HCT116 (cell line): ENCODE data around the gene IL15RA. TPM values are rescaled to one million over a fixed set of nuclear protein-coding genes. Genes with fewer than 3 reads are reported as not detected.

Source experiments
- ATAC-seq: fragments of 200-7000 bp; cut with Tn5 transposase; 2 replicates; pipeline ENCODE4 v1.9.1; 2020; ENCODE audit warnings: mild to moderate bottlenecking, moderate library complexity
- BruUV-seq: library from RNA; stranded (reverse); fragments of 400-500 nt; replicated peaks from 2 replicates; lab custom pipeline; 2021; lab: Mats Ljungman, UMichigan
- CTCF ChIA-PET: fragments of 300-600 bp; sonication (Branson Sonifier 250); formaldehyde crosslinking; loops from one replicate; lab custom pipeline; 2021; ENCODE audit warnings: antibody characterized with exemption; lab: Charles Lee
- POLR2A ChIA-PET: fragments of 300-600, 350-600 bp; sonication (Branson Sonifier 250); formaldehyde crosslinking; loops from one replicate; lab custom pipeline; 2021; ENCODE audit warnings: antibody characterized with exemption; lab: Charles Lee
- RAD21 ChIA-PET, 2 experiments: fragments of 300-600 bp; sonication (Branson Sonifier 250); formaldehyde crosslinking; loops; one replicate each; lab custom pipeline; 2023; ENCODE audit warnings: low total read pairs in 2 of 2; ENCODE audit not compliant: uncharacterized antibody in 2 of 2, unreplicated experiment in 2 of 2, low non-redundant PET in 1 of 2; lab: Charles Lee
- DNase-seq: peaks from one replicate; pipeline ENCODE4 v3.0.0-alpha.2; 2010; ENCODE audit warnings: low read depth, low spot score
- H2AFZ ChIP-seq: fragments of 200-600 bp; shearing (Covaris generic), sonication (generic); 2 replicates; pipeline ENCODE4 v1.6.1; 2017; ENCODE audit warnings: low read depth, mixed run types, mixed read lengths, antibody characterized with exemption, low read length; ENCODE audit not compliant: poor library complexity, severe bottlenecking
- H3K27ac ChIP-seq: 2 replicates; pipeline ENCODE4 v1.5.1; 2012; ENCODE audit warnings: low read depth, low read length
- H3K27me3 ChIP-seq: fragments of 200-600 bp; sonication (generic); 2 replicates; pipeline ENCODE4 v1.6.1; 2016; ENCODE audit warnings: mixed run types, low read length, mixed read lengths; ENCODE audit not compliant: insufficient read depth
- H3K36me3 ChIP-seq, 2 experiments: fragments of 200-500 bp in 1 of 2; fragments of 200-600 bp in 1 of 2; sonication (Bioruptor generic) in 1 of 2; sonication (generic) in 1 of 2; 2 replicates each; pipeline versions ENCODE4 v1.5.1 to v1.6.1; 2014 to 2016; ENCODE audit warnings: low read length in 2 of 2, inconsistent platforms in 1 of 2, mixed read lengths in 1 of 2, mixed run types in 1 of 2; ENCODE audit not compliant: insufficient read depth in 2 of 2, control insufficient read depth in 1 of 2
- H3K4me1 ChIP-seq, 2 experiments: fragments of 200-600 bp in 1 of 2; sonication (generic) in 1 of 2; 2 replicates each; pipeline versions ENCODE4 v1.5.1 to v1.6.1; 2012 to 2017; ENCODE audit warnings: low read length in 2 of 2, inconsistent platforms in 1 of 2, mild to moderate bottlenecking in 1 of 2, mixed read lengths in 1 of 2, mixed run types in 1 of 2, moderate library complexity in 1 of 2; ENCODE audit not compliant: insufficient read depth in 2 of 2, control insufficient read depth in 1 of 2
- H3K4me2 ChIP-seq: fragments of 200-600 bp; sonication (generic); 2 replicates; pipeline ENCODE4 v1.6.1; 2017; ENCODE audit warnings: mixed run types, low read length, mixed read lengths
- H3K4me3 ChIP-seq, 2 experiments: fragments of 200-600 bp in 1 of 2; sonication (generic) in 1 of 2; replicated peaks in 1 of 2; 2 replicates each; pipeline ENCODE4 v1.5.1; 2011 to 2016; ENCODE audit warnings: low read length in 2 of 2, control low read depth in 1 of 2, low read depth in 1 of 2, mild to moderate bottlenecking in 1 of 2, mixed read lengths in 1 of 2, mixed run types in 1 of 2
- H3K79me2 ChIP-seq: fragments of 200-600 bp; sonication (generic); 2 replicates; pipeline ENCODE4 v1.6.1; 2017; ENCODE audit warnings: mild to moderate bottlenecking, mixed run types, low read length, moderate library complexity, mixed read lengths; ENCODE audit not compliant: insufficient read depth
- H3K9ac ChIP-seq: fragments of 200-600 bp; sonication (generic); 2 replicates; pipeline ENCODE4 v1.6.1; 2016; ENCODE audit warnings: low read length, mixed read lengths
- H3K9me2 ChIP-seq: fragments of 200-600 bp; sonication (generic), shearing (Covaris generic); 2 replicates; pipeline ENCODE4 v1.6.1; 2017; ENCODE audit warnings: mixed run types, mild to moderate bottlenecking, moderate library complexity; ENCODE audit not compliant: insufficient read depth
- H3K9me3 ChIP-seq, 2 experiments: fragments of 200-500 bp in 1 of 2; fragments of 200-600 bp in 1 of 2; sonication (Bioruptor generic) in 1 of 2; sonication (generic) in 1 of 2; 2 replicates each; pipeline ENCODE4 v1.6.1; 2014 to 2017; ENCODE audit warnings: low read length in 2 of 2, mixed read lengths in 2 of 2, inconsistent platforms in 1 of 2, low read depth in 1 of 2, mild to moderate bottlenecking in 1 of 2, mixed run types in 1 of 2, moderate library complexity in 1 of 2; ENCODE audit not compliant: control insufficient read depth in 1 of 2, insufficient read depth in 1 of 2
- H4K20me1 ChIP-seq: fragments of 200-600 bp; sonication (generic), shearing (Covaris generic); 2 replicates; pipeline ENCODE4 v1.6.1; 2017; ENCODE audit warnings: mixed run types, mild to moderate bottlenecking, moderate library complexity; ENCODE audit not compliant: insufficient read depth
- CEBPB ChIP-seq: IDR thresholded peaks from 2 replicates; pipeline ENCODE4 v1.6.1; 2012; ENCODE audit warnings: low read depth
- EZH2 ChIP-seq: fragments of 200-600 bp; sonication (generic); IDR thresholded peaks from 2 replicates; pipeline ENCODE4 v1.6.1; 2017; ENCODE audit warnings: antibody characterized with exemption, mixed run types
- POLR2A ChIP-seq: IDR thresholded peaks from 2 replicates; pipeline ENCODE4 v1.7.0; 2011; ENCODE audit warnings: borderline replicate concordance; ENCODE audit not compliant: insufficient read depth, insufficient read length; ENCODE audit errors: extremely low read depth
- RAD21 ChIP-seq: IDR thresholded peaks from 2 replicates; pipeline ENCODE4 v1.6.1; 2012; ENCODE audit warnings: low read depth, mild to moderate bottlenecking
- SP1 ChIP-seq: IDR thresholded peaks from 2 replicates; pipeline ENCODE4 v1.6.1; 2012; ENCODE audit warnings: low read depth
- ZNF274 ChIP-seq: fragments of 200-500 bp; sonication (Bioruptor generic); IDR thresholded peaks from 2 replicates; pipeline ENCODE4 v1.6.1; 2014; ENCODE audit warnings: mild to moderate bottlenecking, low read depth, low read length, inconsistent platforms
- intact Hi-C: fragments of 100-400 bp; cut with micrococcal nuclease; formaldehyde crosslinking; loops from 2 replicates; pipeline ENCODE4 v1.10.0; 2022
- total RNA-seq: library from RNA; stranded (reverse); gene quantifications from one replicate; pipeline ENCODE4 v1.2.1, GENCODE V29; 2021; ENCODE audit not compliant: unreplicated experiment
- TF ChIP-seq, protein P1 (sequence below): IDR thresholded peaks from 2 replicates; pipeline ENCODE4 v1.6.1; 2012
- TF ChIP-seq, protein P2 (sequence below): IDR thresholded peaks from 2 replicates; pipeline ENCODE4 v1.6.1; 2011; ENCODE audit warnings: mild to moderate bottlenecking, low read length, moderate library complexity; ENCODE audit not compliant: insufficient replicate concordance; ENCODE audit errors: extremely low read depth
- TF ChIP-seq, protein P3 (sequence below): IDR thresholded peaks from 2 replicates; pipeline ENCODE4 v1.6.1; 2012

IL15RA gene
- total RNA-seq, 1 experiment from 2014 or later: 10.5 TPM

DNA sequence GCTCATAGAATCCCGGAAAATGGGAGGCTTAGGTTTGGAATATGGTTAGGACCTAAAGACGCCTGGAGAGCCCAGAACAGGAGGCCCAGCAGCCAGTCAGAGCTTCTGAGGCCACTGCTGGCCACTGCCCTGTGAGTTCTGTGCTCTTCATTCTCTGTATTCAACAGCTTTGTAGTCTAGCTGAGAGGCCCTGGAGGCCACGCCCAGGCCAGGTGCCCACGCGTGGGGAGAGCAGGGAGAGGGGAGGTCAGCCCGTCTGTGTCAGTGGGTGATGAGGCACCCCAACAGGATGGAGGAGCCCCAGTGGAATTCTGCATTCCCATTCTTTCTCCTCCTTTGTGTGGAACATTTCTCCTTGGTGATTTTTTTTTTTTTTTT, 29.1 kb downstream of the IL15RA start:
- no peak for DNase-seq
- intact Hi-C loops: loop anchor here (2.0 to 10.0 kb wide), 2 partner anchors 67 to 141 kb away; partner anchors contain the start of gene RBM17
- H3K4me1 ChIP-seq: peaks cover 14 to 27% of the 10 kb centered on the region in 2 experiments; a peak in 3 of 4 replicates
- RAD21 ChIA-PET: no interaction called here
- no peak overlapping the region for H3K4me3 ChIP-seq
- H3K79me2 ChIP-seq: no peaks in the 10 kb centered on the region
- H4K20me1 ChIP-seq: no peaks in the 10 kb centered on the region
- H3K27me3 ChIP-seq: no peaks in the 10 kb centered on the region
- CTCF ChIA-PET: interaction anchor here (1.5 kb wide), 1 partner anchor 454 kb away, joined by 9 read pairs; no protein-coding TSS in a partner anchor
- H3K9me3 ChIP-seq: no peaks in the 10 kb centered on the region
- TF ChIP-seq POLR2A (no peak), RAD21 (no peak), EZH2 (no peak), ZNF274 (no peak), SP1 (no peak), CEBPB (no peak)
- TF ChIP-seq, protein P1, sequence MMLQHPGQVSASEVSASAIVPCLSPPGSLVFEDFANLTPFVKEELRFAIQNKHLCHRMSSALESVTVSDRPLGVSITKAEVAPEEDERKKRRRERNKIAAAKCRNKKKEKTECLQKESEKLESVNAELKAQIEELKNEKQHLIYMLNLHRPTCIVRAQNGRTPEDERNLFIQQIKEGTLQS: no peak
- TF ChIP-seq, protein P2, sequence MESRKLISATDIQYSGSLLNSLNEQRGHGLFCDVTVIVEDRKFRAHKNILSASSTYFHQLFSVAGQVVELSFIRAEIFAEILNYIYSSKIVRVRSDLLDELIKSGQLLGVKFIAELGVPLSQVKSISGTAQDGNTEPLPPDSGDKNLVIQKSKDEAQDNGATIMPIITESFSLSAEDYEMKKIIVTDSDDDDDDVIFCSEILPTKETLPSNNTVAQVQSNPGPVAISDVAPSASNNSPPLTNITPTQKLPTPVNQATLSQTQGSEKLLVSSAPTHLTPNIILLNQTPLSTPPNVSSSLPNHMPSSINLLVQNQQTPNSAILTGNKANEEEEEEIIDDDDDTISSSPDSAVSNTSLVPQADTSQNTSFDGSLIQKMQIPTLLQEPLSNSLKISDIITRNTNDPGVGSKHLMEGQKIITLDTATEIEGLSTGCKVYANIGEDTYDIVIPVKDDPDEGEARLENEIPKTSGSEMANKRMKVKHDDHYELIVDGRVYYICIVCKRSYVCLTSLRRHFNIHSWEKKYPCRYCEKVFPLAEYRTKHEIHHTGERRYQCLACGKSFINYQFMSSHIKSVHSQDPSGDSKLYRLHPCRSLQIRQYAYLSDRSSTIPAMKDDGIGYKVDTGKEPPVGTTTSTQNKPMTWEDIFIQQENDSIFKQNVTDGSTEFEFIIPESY: no peak
- TF ChIP-seq, protein P3, sequence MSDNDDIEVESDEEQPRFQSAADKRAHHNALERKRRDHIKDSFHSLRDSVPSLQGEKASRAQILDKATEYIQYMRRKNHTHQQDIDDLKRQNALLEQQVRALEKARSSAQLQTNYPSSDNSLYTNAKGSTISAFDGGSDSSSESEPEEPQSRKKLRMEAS: no peak
- TF ChIP-seq, all 23 proteins: peak for 0
- no peaks in the 10 kb centered on the region for H3K36me3 ChIP-seq
- H3K27ac ChIP-seq: no peak overlapping the region
- H3K9me2 ChIP-seq: no peaks in the 10 kb centered on the region
- H3K4me2 ChIP-seq: no peak overlapping the region
- no peak overlapping the region for H2AFZ ChIP-seq
- no peak overlapping the region for H3K9ac ChIP-seq
- no peak for ATAC-seq
- no TSS peak for BruUV-seq
- POLR2A ChIA-PET: no interaction called here
